ENCODE measurements around the gene KANSL2. TPM values are rescaled to one million over a fixed set of nuclear protein-coding genes. Genes with fewer than 3 reads are reported as not detected.

KANSL2 gene
- total and polyA plus RNA-seq, 10 donors, result 28.4 to 50.7 (median 36.5) TPM

DNA sequence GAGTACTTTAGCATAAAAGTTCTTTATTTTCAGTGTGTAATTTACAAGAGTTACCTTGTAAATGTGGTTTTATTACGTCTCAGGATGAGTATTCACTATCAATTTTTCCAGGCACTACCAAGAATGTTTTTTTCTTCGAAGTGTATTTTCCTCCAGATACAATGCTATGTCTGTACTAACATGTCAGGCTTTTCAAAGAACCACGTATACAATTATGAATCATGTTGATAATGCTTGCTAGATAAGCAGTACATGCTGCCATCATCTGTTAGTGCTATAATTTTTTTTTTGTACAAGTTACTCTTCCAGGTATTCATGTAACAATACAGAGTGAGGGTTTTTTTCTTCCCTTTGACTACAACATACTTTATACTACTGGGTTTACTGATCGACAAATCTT lies 5.6 kb upstream of the KANSL2 start:
- 81 to 93% (median 88%) methylated on average over 4 of the region's 4 CpGs for WGBS, 5 donors
- Histone ChIP-seq H3K4me3 (no peak overlapping the region), H3K27ac (no peak overlapping the region), H3K4me1 (peaks cover 0 to 21% (median 8%) of the 10 kb centered on the region in 6 donors), H3K36me3 (peaks cover 0 to 52% (median 17%) of the 10 kb centered on the region in 6 donors), H3K27me3 (replicated peaks in 1 of 7) (no peaks in the 10 kb centered on the region), H3K9me3 (no peaks in the 10 kb centered on the region)
- intact Hi-C loops (cut with DNase I; ENCODE audit: low total_unique reads), result no loop called here
- TF ChIP-seq, protein P1, sequence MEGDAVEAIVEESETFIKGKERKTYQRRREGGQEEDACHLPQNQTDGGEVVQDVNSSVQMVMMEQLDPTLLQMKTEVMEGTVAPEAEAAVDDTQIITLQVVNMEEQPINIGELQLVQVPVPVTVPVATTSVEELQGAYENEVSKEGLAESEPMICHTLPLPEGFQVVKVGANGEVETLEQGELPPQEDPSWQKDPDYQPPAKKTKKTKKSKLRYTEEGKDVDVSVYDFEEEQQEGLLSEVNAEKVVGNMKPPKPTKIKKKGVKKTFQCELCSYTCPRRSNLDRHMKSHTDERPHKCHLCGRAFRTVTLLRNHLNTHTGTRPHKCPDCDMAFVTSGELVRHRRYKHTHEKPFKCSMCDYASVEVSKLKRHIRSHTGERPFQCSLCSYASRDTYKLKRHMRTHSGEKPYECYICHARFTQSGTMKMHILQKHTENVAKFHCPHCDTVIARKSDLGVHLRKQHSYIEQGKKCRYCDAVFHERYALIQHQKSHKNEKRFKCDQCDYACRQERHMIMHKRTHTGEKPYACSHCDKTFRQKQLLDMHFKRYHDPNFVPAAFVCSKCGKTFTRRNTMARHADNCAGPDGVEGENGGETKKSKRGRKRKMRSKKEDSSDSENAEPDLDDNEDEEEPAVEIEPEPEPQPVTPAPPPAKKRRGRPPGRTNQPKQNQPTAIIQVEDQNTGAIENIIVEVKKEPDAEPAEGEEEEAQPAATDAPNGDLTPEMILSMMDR (IDR thresholded peaks at IDR 0.05 in 8 of 11, conservative IDR thresholded peaks at IDR 0.05 in 3 of 11), result no peak
- TF ChIP-seq POLR2A (IDR thresholded peaks at IDR 0.05) (no peak), POLR2AphosphoS5 (IDR thresholded peaks at IDR 0.05) (no peak)
- DNase-seq, result no peak

DNA sequence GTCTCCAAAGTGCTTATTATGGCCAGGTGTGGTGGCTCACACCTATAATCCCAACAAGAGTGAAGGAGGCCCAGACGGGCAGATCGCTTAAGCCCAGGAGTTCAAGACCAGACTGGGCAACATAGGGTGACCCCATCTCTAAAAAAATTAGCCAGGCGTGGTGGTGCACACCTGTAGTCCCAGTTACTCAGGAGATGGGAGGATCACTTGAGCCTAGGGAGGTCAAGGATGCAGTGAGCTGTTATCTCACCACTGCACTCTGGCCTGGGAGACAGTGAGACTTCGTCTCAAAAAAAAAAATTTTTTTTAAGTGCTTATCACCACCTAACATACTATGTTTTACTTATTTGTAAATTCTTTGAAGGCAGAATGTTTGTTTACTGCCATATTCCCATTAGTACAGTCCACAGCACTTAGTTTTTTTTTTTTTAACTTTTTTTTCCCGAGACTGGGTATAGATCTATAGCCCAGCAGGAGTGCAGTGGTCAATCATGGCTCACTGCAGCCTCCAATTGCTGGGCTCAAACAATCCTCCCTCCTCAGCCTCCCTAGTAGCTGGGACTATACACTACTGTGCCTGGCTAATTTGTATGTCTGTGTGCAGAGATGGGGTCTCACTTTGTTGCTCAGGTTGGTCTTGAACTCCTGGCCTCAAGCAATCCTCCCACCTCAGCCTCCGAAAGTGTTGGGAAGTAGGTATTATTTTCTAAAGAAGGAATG lies 4.7 kb upstream of the KANSL2 start:
- DNase-seq, result no peak
- Histone ChIP-seq H3K36me3 (peaks cover 0 to 44% (median 12%) of the 10 kb centered on the region in 6 donors), H3K9me3 (no peaks in the 10 kb centered on the region), H3K27ac (no peak overlapping the region), H3K4me3 (no peak overlapping the region), H3K4me1 (peaks cover 0 to 17% (median 8%) of the 10 kb centered on the region in 6 donors), H3K27me3 (replicated peaks in 1 of 7) (no peaks in the 10 kb centered on the region)
- intact Hi-C loops (cut with DNase I; ENCODE audit: low total_unique reads), result no loop called here
- WGBS, 5 donors, result 86 to 95% (median 93%) methylated on average over 6 of the region's 6 CpGs
- TF ChIP-seq POLR2AphosphoS5 (IDR thresholded peaks at IDR 0.05), result no peak
- TF ChIP-seq, protein P1 (IDR thresholded peaks at IDR 0.05 in 8 of 11, conservative IDR thresholded peaks at IDR 0.05 in 3 of 11), result no peak

DNA sequence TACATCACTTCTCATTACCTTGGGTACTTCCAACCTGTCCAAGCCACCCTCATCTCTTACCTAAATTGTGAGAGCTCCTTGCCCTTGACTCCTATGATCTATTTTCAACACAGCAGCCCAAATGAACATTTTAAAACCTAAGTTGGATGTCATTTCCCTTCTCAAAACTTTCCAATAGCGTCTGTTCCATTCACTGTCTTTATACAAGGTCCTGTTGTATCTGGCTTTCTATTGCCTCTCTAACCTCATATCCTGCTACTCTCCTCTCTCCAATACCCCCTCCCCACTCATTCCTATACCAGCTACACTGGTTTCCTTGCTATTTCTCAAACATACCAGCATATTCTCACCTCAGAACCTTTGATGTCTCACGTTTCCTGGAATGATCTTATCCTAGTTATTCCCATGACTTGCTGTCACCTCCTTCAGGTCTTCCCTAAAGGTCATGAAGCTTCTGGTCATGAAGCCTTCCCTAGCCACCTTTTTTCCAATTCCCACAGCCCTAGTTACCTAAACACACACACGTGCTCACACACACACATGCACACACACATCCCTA lies 4.1 kb upstream of the KANSL2 start:
- no peak for DNase-seq
- Histone ChIP-seq H3K36me3 (peaks cover 0 to 37% (median 12%) of the 10 kb centered on the region in 6 donors), H3K4me3 (no peak overlapping the region), H3K9me3 (no peaks in the 10 kb centered on the region), H3K4me1 (peaks cover under 1 to 18% (median 10%) of the 10 kb centered on the region in 6 donors), H3K27ac (no peak overlapping the region), H3K27me3 (replicated peaks in 1 of 7) (no peaks in the 10 kb centered on the region)
- intact Hi-C loops (cut with DNase I; ENCODE audit: low total_unique reads), result no loop called here
- TF ChIP-seq POLR2AphosphoS5 (IDR thresholded peaks at IDR 0.05) (no peak), POLR2A (IDR thresholded peaks at IDR 0.05) (no peak)
- TF ChIP-seq, protein P1 (IDR thresholded peaks at IDR 0.05 in 8 of 11, conservative IDR thresholded peaks at IDR 0.05 in 3 of 11), result no peak
- 63 to 73% (median 68%) methylated on average over 3 of the region's 3 CpGs for WGBS, 5 donors

DNA sequence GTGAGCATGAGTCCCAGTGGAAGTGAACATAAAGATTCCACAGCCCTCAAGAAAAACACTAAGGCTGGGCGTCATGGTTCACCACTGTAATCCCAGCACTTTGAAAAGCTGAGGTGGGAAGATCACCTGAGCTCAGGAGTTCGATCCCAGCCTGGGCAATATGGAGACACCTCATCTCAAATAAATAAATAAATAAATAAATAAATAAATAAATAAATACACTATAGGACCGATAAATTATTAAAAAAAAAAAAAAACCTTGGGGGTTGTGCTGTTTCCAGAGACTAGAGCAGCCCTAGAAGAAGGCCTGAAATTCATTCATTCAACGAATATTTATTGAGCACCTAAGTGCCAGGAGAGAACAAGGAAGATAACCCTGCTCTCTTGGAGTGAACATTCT lies 1.5 kb upstream of the KANSL2 start:
- Histone ChIP-seq H3K27me3 (replicated peaks in 1 of 7) (no peaks in the 10 kb centered on the region), H3K9me3 (no peaks in the 10 kb centered on the region), H3K36me3 (peaks cover 0 to 33% (median 16%) of the 10 kb centered on the region in 6 donors), H3K4me1 (peaks cover 26 to 40% (median 36%) of the 10 kb centered on the region in 6 donors), H3K27ac (no peak overlapping the region), H3K4me3 (no peak overlapping the region)
- no peak for DNase-seq
- TF ChIP-seq POLR2AphosphoS5 (IDR thresholded peaks at IDR 0.05), result no peak
- TF ChIP-seq, protein P1 (IDR thresholded peaks at IDR 0.05 in 8 of 11, conservative IDR thresholded peaks at IDR 0.05 in 3 of 11), result no peak
- no peak for TF ChIP-seq POLR2A (IDR thresholded peaks at IDR 0.05)
- 88 to 99% (median 94%) methylated on average over 4 of the region's 4 CpGs for WGBS, 5 donors
- intact Hi-C loops (cut with DNase I; ENCODE audit: low total_unique reads), result loop anchor here (2.0 kb wide), 1 partner anchor 31 kb away; no protein-coding TSS in a partner anchor
